Gastroesophageal sphincter (tissue), 4 donors: ENCODE data around the gene PRTFDC1. TPM values are rescaled to one million over a fixed set of nuclear protein-coding genes. Genes with fewer than 3 reads are reported as not detected.

Experiments used
- ATAC-seq: fragments of 150-250 bp; one replicate; pipeline ENCODE4 v1.9.1; 2016; ENCODE audit warnings: mild to moderate bottlenecking, moderate library complexity
- H3K27ac ChIP-seq, 4 donors: fragments of 200-600 bp; sonication (generic) in 3 of 4; 1 replicate in 3 of 4; 2 replicates in 1 of 4; pipeline ENCODE4 v1.5.1; 2016 to 2019
- H3K27me3 ChIP-seq: fragments of 200-600 bp; sonication (generic); one replicate; pipeline ENCODE4 v1.5.1; 2019
- H3K36me3 ChIP-seq, 2 donors: fragments of 200-600 bp; sonication (generic); one replicate each; pipeline ENCODE4 v1.5.1; 2019; ENCODE audit warnings: control low read depth in 1 of 2
- H3K4me1 ChIP-seq, 3 donors: fragments of 200-600 bp; sonication (generic); 1 replicate in 2 of 3; 2 replicates in 1 of 3; pipeline ENCODE4 v1.5.1; 2016 to 2019; ENCODE audit warnings: control low read depth in 2 of 3
- H3K4me3 ChIP-seq, 2 donors: fragments of 200-600 bp; sonication (generic); one replicate each; pipeline ENCODE4 v1.5.1; 2019; ENCODE audit warnings: mild to moderate bottlenecking in 1 of 2, moderate library complexity in 1 of 2
- H3K9me3 ChIP-seq, 3 donors: fragments of 200-600 bp; sonication (generic); one replicate each; pipeline ENCODE4 v1.5.1; 2017 to 2019; ENCODE audit warnings: control low read depth in 2 of 3
- CTCF ChIP-seq, 4 experiments: fragments of 200-600 bp in 2 of 4; fragments of 450-650 bp in 2 of 4; sonication (generic) in 1 of 4; IDR thresholded peaks; one replicate each; pipeline ENCODE4 v1.5.1; 2017 to 2019; ENCODE audit warnings: antibody characterized with exemption in 4 of 4, mild to moderate bottlenecking in 2 of 4, moderate library complexity in 2 of 4
- EP300 ChIP-seq: sonication (generic); formaldehyde crosslinking; IDR thresholded peaks from one replicate; pipeline ENCODE4 v1.6.1; 2017; ENCODE audit warnings: antibody characterized with exemption, mild to moderate bottlenecking
- POLR2A ChIP-seq, 2 donors: fragments of 450-650 bp; IDR thresholded peaks; one replicate each; pipeline ENCODE4 v1.6.1; 2017; ENCODE audit warnings: antibody characterized with exemption in 2 of 2, mild to moderate bottlenecking in 2 of 2, moderate library complexity in 1 of 2
- POLR2AphosphoS5 ChIP-seq: sonication (generic); formaldehyde crosslinking; IDR thresholded peaks from one replicate; pipeline ENCODE4 v1.6.1; 2017; ENCODE audit warnings: antibody characterized with exemption
- WGBS, 2 donors: methylation state at CpG; one replicate each; pipeline ENCODE4 v1.1.5; 2018; ENCODE audit warnings: low coverage in 1 of 2; 5-methylcytosine and 5-hydroxymethylcytosine counted together
- total RNA-seq, 4 donors: library from RNA; depleted of rRNA; stranded (reverse); fragments of >200 nt; gene quantifications; one replicate each; pipeline ENCODE4 v1.1.0, GENCODE V29; 2016

Gene PRTFDC1
- total RNA-seq, 4 donors from 2014 or later = 3.2 to 14.6 (median 7.9) TPM

GRCh38 chr10:24853661-24854060, 98.7 kb downstream of the PRTFDC1 start:
- H3K4me3 ChIP-seq = no peak overlapping the region
- H3K27me3 ChIP-seq = no peaks in the 10 kb centered on the region
- no peaks in the 10 kb centered on the region for H3K9me3 ChIP-seq
- H3K4me1 ChIP-seq = no peaks in the 10 kb centered on the region
- no peaks in the 10 kb centered on the region for H3K36me3 ChIP-seq
- no peak for ATAC-seq
- TF ChIP-seq CTCF (IDR thresholded peaks at IDR 0.05) (no peak), POLR2AphosphoS5 (no peak), POLR2A (IDR thresholded peaks at IDR 0.05) (no peak), EP300 (no peak)
- no peak overlapping the region for H3K27ac ChIP-seq

GRCh38 chr10:24851629-24852028, 100.8 kb downstream of the PRTFDC1 start:
- Histone ChIP-seq H3K9me3 (no peaks in the 10 kb centered on the region), H3K36me3 (no peaks in the 10 kb centered on the region), H3K4me1 (no peaks in the 10 kb centered on the region), H3K27me3 (no peaks in the 10 kb centered on the region), H3K27ac (no peak overlapping the region), H3K4me3 (no peak overlapping the region)
- 86 to 87% methylated on average over 9 to 11 of the region's 11 CpGs for WGBS, 2 donors
- no peak for TF ChIP-seq POLR2AphosphoS5
- TF ChIP-seq POLR2A (IDR thresholded peaks at IDR 0.05) = no peak
- no peak for TF ChIP-seq EP300
- no peak for TF ChIP-seq CTCF (IDR thresholded peaks at IDR 0.05)
- ATAC-seq = no peak

GRCh38 chr10:24850727-24851296, 101.6 kb downstream of the PRTFDC1 start:
- H3K9me3 ChIP-seq = no peaks in the 10 kb centered on the region
- no peak overlapping the region for H3K27ac ChIP-seq
- no peaks in the 10 kb centered on the region for H3K36me3 ChIP-seq
- TF ChIP-seq POLR2A (IDR thresholded peaks at IDR 0.05) (no peak), CTCF (IDR thresholded peaks at IDR 0.05) (no peak), EP300 (no peak), POLR2AphosphoS5 (no peak)
- no peak for ATAC-seq
- 71% methylated on average over 1 of the region's 1 CpG; no CpG with 5 or more reads in 1 of the 2 donors for WGBS, 2 donors
- H3K4me3 ChIP-seq = no peak overlapping the region
- no peaks in the 10 kb centered on the region for H3K4me1 ChIP-seq
- no peaks in the 10 kb centered on the region for H3K27me3 ChIP-seq

- H3K4me1 ChIP-seq = no peaks in the 10 kb centered on the region
- TF ChIP-seq POLR2A (IDR thresholded peaks at IDR 0.05) (no peak), CTCF (IDR thresholded peaks at IDR 0.05) (no peak), POLR2AphosphoS5 (no peak), EP300 (no peak)
- no peak overlapping the region for H3K27ac ChIP-seq
- no peaks in the 10 kb centered on the region for H3K9me3 ChIP-seq
- H3K4me3 ChIP-seq = no peak overlapping the region
- 84 to 87% methylated on average over 9 of the region's 9 CpGs for WGBS, 2 donors
- ATAC-seq = no peak
- H3K27me3 ChIP-seq = no peaks in the 10 kb centered on the region
- H3K36me3 ChIP-seq = no peaks in the 10 kb centered on the region
Observed at GRCh38 chr10:24849501-24850299, 102.7 kb downstream of the PRTFDC1 start.

GRCh38 chr10:24849051-24849450, 103.4 kb downstream of the PRTFDC1 start:
- TF ChIP-seq CTCF (IDR thresholded peaks at IDR 0.05) (no peak), POLR2AphosphoS5 (no peak), POLR2A (IDR thresholded peaks at IDR 0.05) (no peak), EP300 (no peak)
- H3K9me3 ChIP-seq = no peaks in the 10 kb centered on the region
- no peak overlapping the region for H3K4me3 ChIP-seq
- H3K36me3 ChIP-seq = no peaks in the 10 kb centered on the region
- WGBS, 2 donors = 82 to 84% methylated on average over 6 of the region's 6 CpGs
- ATAC-seq = no peak
- H3K27ac ChIP-seq = no peak overlapping the region
- H3K27me3 ChIP-seq = no peaks in the 10 kb centered on the region
- no peaks in the 10 kb centered on the region for H3K4me1 ChIP-seq
